ENCODE measurements around the gene GATAD2B.
"Not testable (repeated sequence)": the region's sequence is repeated elsewhere in the genome, so short reads cannot be mapped to it uniquely, and the experiment has no call there.

GATAD2B gene

GRCh38 chr1:153929981-153930948 lies 7.5 kb upstream of the GATAD2B start:
- no peak for DNase-seq (ENCODE audit: low read depth)

DNA sequence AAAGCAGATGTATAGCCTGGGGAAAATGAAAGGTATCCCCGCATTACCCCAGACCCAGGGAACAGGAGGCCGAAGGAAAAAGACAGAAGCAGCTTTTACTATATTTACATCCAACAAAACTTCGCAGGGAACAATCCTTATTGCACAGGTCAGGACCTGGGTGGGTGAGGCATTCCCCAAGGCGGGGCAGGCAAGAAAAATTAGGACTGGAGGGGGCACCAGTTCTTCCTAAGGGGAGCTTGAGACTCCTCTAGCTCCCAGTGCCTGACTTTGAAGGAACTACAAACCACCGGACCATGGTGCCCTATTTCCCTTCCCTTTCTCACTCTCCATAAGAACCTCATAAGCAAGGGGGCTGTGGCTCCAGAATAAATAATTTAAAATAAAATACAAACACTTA lies 6.7 kb upstream of the GATAD2B start:
- DNase-seq (ENCODE audit: low read depth): no peak

- no peak for DNase-seq (ENCODE audit: low read depth)
Observed at GRCh38 chr1:153928791-153929341, 6.1 kb upstream of the GATAD2B start.

DNA sequence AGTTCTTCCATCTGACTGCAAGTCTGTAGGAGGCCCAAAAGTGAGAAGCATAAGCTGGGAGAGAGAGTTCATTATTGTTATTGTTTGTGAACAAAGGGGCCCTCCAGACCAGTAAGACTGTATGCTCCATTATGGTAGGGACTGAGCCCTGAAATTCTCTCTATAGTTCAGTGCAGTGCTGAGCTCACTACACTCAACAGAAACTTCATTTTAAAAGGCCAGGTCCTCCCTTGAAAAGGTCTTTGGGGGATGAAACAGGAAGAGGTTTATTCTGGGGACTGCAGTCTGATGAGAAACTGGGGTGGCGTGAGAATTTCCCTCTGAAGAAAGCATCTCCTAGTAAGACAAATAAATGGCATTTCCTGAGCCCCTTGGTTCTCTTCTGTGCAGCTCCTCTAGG lies 5.5 kb upstream of the GATAD2B start:
- DNase-seq (ENCODE audit: low read depth): no peak

- no peak for DNase-seq (ENCODE audit: low read depth)
Observed at GRCh38 chr1:153926405-153926804, 3.6 kb upstream of the GATAD2B start.

GRCh38 chr1:153922076-153922971 lies 448 bp downstream of the GATAD2B start:
- DNase-seq (ENCODE audit: low read depth): no peak

- no peak for DNase-seq (ENCODE audit: low read depth)
Observed at GRCh38 chr1:153921803-153922075, 1.0 kb downstream of the GATAD2B start.

DNA sequence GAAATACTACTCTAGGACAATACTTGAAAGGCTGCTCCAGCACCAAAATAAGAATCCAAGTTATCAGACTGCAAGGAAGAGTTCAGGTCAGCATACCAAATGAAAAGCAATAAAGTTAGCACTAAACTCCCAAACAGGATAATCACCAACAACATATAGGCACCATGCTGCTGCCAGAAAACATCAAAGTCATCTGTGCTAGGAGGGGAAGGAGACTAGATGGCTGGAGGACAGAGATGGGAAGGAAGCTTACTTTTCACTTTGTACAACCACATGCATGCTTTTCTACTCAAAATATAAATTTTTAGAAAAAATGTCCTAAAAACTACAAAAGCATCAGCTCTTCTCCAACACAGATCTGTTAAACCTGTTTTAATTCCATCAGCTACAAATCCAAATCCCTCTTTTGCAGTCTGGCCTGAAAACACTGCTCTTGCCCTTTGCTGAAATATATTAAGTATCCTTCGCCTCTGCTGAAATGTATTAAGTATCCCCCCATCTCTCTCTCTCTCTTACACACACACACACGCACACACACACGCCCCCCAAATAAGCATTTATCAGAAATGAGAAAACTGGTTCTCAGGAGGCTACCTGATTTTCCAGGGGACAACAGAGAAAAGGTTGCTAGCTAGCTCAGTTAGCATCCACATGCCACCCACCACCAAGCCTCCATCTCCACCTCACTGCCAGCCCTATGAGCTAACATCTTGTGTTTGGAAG lies 1.5 kb downstream of the GATAD2B start:
- no peak for DNase-seq (ENCODE audit: low read depth)

GRCh38 chr1:153919876-153920852 lies 2.6 kb downstream of the GATAD2B start:
- DNase-seq (ENCODE audit: low read depth): no peak

DNA sequence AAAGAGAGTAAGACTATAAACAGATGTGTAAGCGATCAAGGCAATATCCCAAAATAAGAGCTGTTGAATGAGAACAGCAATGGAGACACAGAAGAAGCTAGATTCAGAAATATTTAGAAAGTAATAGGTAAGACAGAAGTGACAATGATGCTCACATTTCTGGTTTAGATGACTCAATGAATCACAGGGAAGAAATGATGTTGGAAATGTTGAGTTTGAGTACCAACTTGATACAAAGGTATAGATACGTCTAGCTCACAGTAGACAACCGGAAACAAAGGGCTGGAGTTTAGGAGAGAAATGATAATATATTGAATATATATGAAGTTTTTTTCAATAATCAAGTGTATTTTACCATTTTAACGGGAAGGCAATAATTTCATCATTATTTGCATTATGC lies 6.5 kb downstream of the GATAD2B start:
- DNase-seq (ENCODE audit: low read depth): no peak

DNA sequence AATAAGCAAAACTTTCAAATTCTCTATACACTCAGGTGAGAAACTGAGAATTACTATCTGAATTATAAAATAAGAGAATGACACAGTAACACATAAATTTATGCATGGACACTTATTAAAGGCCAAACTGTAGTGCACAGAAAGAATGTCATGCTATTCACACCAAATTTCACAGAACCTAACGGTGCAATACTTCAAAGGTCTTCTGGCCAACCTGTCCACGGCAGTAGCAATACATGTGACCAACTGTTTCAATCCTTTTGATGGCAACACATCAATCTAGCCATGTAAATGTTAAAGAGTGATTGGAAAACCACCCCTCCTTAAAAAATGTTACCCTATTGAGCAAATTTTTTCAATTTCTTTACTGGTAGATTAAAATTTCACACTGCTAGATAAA lies 10.4 kb downstream of the GATAD2B start:
- no peak for DNase-seq (ENCODE audit: low read depth)

- not testable (repeated sequence) for DNase-seq (ENCODE audit: low read depth)
Observed at GRCh38 chr1:153910560-153910959, 12.2 kb downstream of the GATAD2B start.

DNA sequence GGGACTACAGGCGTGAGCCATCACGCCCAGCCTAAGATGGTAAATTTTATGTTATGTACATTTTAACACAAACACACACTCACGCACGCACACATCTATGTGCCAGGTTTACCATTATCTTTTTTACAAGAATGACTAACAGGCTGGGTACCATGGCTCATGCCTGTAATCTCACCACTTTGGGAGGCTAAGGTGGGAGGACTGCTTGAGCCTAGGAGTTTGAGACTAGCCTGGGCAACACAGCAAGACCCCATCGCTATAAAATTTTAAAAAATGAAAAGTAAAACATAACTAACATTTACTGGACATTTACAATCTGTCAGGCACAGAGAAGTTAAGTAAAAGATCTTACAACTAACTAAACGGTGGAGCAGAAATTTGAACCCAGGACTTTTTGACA lies 14.7 kb downstream of the GATAD2B start:
- no peak for DNase-seq (ENCODE audit: low read depth)

DNA sequence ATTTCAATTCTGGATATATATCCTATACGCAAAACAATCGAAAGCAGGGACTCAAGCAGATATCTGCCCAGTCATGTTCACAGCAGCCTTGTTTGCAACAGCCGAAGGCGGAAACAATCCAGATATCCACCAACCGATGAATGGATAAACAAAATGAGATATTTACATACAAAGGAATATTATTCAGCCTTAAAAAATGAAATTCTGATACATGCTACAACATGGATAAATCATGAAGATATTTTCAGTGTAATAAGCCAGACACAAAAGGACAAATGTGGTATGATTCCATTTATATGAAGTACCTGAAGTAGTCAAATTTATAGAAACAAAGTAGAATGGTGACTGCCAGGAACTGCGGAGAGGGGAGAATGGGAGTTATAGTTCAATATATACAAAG lies 15.6 kb downstream of the GATAD2B start:
- DNase-seq (ENCODE audit: low read depth): no peak

GRCh38 chr1:153906396-153906795 lies 16.4 kb downstream of the GATAD2B start:
- no peak for DNase-seq (ENCODE audit: low read depth)

DNA sequence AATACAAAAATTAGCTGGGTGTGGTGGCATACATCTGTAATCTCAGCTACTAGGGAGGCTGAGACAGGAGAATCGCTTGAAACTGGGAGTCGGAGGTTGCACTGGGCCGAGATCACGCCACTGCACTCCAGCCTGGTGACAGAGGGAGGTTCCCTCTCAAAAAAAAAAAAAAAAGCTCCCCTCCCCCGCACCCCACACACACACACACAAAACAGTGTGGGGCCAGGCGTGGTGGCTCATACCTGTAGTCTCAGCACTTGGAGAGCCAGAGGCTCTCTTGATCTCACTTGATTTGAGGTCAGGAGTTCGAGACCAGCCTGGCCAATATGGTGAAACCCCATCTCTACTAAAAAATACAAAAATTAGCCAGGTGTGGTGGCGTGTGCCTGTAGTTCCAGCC lies 16.9 kb downstream of the GATAD2B start:
- not testable (repeated sequence) for DNase-seq (ENCODE audit: low read depth)

DNA sequence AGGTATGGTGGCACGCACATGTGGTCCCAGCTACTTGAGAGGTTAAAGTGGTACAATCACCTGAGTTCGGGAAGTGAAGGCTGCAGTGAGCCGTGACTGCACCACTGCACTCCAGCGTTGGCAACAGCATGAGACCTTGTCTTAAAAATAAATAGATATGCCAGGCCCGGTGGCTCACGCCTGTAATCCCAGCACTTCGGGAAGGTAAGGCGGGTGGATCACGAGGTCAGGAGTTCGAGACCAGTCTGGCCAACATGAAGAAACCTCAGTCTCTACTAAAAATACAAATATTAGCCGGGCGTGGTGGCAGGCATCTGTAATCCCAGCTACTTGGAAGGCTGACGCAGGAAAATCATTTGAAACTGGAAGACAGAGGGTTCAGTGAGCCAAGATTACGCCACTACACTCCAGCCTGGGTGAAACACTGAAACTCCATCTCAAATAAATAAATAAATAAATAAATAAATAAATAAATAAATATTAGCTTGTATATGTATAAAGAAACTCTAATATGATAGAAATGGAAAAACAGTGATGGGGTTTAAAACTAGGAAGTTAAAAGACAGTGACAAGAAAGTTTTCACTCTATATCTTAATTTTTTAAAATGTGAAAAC lies 18.8 kb downstream of the GATAD2B start:
- DNase-seq (ENCODE audit: low read depth): no peak

DNA sequence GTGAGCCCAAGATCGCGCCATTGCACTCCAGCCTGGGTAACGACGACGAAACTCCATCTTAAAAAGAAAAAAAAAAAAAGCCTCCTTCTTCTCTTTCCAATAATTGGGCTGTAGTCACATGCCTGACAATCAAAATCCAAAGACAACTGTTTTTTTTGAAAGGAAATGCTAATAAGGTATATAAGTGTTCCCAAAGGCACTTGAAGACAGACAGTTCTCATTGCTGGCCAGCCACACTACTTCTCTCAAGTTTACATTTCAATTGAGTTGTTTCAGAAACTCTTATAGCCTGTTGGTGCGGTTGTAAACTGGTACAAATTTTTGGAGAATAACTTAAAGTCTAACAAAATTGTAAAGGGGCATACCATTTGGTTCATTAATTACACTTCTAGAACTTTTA lies 23.3 kb downstream of the GATAD2B start:
- no peak for DNase-seq (ENCODE audit: low read depth)

DNA sequence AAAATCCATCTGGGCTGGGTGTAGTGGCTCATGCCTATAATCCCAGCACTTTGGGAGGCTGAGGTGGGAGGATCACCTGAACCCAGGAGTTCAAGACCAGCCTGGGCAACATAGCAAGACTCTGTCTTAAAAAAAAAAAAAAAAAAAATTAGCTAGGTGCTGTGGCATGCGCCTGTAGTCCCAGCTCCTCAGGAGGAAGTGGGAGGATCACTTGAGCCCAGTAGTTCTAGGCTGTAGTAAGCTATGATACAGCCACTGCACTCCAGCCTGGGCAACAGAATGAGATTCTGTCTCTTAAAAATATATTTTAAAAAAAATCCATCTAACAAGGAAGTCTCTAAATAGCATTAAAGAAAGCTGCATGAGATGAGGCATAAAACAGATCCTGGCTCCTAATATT lies 26.9 kb downstream of the GATAD2B start:
- DNase-seq (ENCODE audit: low read depth): not testable (repeated sequence)

DNA sequence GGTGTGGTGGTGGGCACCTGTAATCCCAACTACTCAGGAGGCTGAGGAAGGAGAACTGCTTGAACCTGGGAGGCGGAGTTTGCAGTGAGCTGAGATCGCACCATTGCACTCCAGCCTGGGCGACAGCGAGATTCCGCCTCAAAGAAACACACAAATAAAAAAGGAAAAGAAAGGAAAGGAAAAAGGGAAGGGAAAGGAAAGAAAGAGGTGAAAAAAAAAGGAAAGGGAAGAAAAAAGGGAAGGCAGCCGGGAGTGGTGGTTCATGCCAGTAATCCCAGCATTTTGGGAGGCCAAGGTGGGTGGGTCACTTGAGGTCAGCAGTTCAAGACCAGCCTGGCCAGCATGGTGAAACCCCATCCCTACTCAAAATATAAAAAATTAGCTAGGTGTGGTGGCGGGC lies 31.7 kb downstream of the GATAD2B start:
- DNase-seq (ENCODE audit: low read depth): not testable (repeated sequence)

Measured in non-pigmented ciliary epithelial cell (primary cell).